SIG-M5 (cell line): ENCODE measurements around the gene ADCK2.
A peak's percentile ranks its signal among the peaks of the same experiment; 100 is the strongest.
"Not testable (repeated sequence)": the region's sequence is repeated elsewhere in the genome, so short reads cannot be mapped to it uniquely, and the experiment has no call there.

Experiments
- DNase-seq: peaks from one replicate; lab custom pipeline; 2025; lab: John Stamatoyannopoulos, UW

ADCK2 gene

GRCh38 chr7:140646931-140647647 lies 25.7 kb upstream of the ADCK2 start:
- no peak for DNase-seq

- DNase-seq, result no peak
Measured at GRCh38 chr7:140649556-140650205, 23.1 kb upstream of the ADCK2 start.

- no peak for DNase-seq
Measured at GRCh38 chr7:140650367-140650766, 22.4 kb upstream of the ADCK2 start.

- DNase-seq, result no peak
Measured at GRCh38 chr7:140653319-140654108, 19.2 kb upstream of the ADCK2 start.

- DNase-seq, result no peak
Measured at GRCh38 chr7:140654109-140654387, 18.7 kb upstream of the ADCK2 start.

GRCh38 chr7:140654661-140655060 lies 18.1 kb upstream of the ADCK2 start:
- no peak for DNase-seq

- DNase-seq, result no peak
Measured at GRCh38 chr7:140655511-140656408, 17.0 kb upstream of the ADCK2 start.

- peak; percentile 66 for DNase-seq
Measured at GRCh38 chr7:140656548-140657515, 15.9 kb upstream of the ADCK2 start.

- no peak for DNase-seq
Measured at GRCh38 chr7:140657891-140658290, 14.9 kb upstream of the ADCK2 start.

GRCh38 chr7:140659856-140660255 lies 12.9 kb upstream of the ADCK2 start:
- DNase-seq, result no peak

GRCh38 chr7:140661124-140661523 lies 11.6 kb upstream of the ADCK2 start:
- no peak for DNase-seq

GRCh38 chr7:140662938-140663337 lies 9.8 kb upstream of the ADCK2 start:
- not testable (repeated sequence) for DNase-seq

- DNase-seq, result no peak
Measured at GRCh38 chr7:140667476-140667875, 5.3 kb upstream of the ADCK2 start.

- DNase-seq, result no peak
Measured at GRCh38 chr7:140668641-140669040, 4.1 kb upstream of the ADCK2 start.

GRCh38 chr7:140669352-140669751 lies 3.4 kb upstream of the ADCK2 start:
- DNase-seq, result no peak

GRCh38 chr7:140669862-140670261 lies 2.9 kb upstream of the ADCK2 start:
- DNase-seq, result not testable (repeated sequence)

- DNase-seq, result no peak
Measured at GRCh38 chr7:140670343-140670935, 2.3 kb upstream of the ADCK2 start.

GRCh38 chr7:140671966-140672365 lies 779 bp upstream of the ADCK2 start:
- DNase-seq, result no peak

GRCh38 chr7:140673063-140673773 lies 473 bp downstream of the ADCK2 start:
- no peak for DNase-seq

- no peak for DNase-seq
Measured at GRCh38 chr7:140673774-140674155, 1.0 kb downstream of the ADCK2 start.
